GM18861 (cell line): ENCODE measurements around the gene SNAPC2.

Experiments used
- ATAC-seq: cut with Tn5 transposase; IDR thresholded peaks from one replicate; pipeline ENCODE4 v1.9.1; 2021; ENCODE audit not compliant: unreplicated experiment

SNAPC2 gene

DNA sequence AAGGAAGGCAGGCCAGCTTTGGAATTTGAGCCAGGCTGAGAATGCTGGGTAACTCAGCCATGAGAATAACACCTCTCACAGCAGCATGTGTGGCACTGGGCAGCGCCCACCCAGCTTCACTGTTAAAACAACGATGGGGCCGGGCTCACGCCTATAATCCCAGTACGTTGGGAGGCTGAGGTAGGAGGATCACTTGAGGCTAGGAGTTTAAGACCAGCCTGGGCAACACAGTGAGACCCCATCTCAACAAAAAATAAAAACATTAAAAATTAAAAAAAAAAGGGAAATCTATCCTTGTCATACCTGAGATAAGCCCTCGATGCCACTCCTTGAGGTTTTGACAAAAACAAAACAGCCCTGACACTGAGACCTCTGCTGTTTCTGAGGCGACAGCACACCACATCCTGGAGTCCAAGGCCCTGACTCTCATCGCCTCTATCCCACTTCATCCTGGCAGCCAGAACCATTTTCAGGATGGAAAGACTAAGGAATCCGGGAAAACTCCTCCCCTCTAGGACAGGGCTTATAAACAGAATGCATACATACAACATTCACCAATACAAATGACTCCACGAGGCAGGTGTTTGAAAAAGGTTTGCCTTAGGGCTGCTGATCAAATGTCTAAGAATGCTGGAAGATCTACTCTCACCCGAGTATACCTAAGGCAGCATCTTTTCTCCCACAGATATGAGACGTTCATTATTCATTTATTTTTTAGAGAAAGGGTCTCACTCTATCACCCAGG is 46.0 kb downstream of the SNAPC2 start:
- no peak for ATAC-seq

DNA sequence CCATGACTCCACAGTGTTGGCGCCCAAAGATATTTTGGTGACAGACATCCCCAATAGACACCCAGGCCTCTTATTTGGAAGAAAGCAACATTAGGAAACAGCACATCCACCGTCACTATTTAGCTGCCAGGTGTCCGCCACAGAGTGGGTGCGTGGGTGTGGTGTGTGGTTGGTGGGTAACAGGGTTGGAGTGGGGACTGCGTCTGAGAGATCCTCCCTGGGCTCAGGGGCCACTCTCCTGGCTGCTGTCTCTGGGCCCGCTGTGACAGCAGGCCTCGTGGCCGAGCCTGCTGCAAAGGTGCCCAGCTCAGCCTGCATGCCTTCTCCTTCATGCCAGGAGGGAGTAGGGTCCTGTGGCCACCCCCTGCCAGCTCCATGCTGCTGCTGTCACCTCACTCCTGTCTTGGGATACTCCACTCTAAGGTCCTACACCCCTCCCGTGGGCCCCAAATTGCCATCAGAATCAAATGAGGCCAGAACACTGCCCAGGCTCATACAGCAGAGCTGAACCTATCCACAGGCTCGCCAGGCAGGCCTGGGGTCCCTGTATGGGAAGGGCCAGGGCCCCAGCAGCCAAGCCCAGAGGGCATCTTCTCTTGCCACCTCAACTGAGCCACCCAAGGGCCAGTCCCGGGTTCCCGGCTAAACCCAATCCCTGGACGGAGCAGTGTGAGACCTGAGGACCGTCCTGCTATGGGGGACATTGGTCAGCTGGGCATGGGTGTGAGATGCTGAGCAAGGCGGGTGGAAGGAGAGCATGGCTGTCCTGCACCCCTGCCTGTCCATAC is 48.1 kb downstream of the SNAPC2 start:
- ATAC-seq = no peak

- ATAC-seq = no peak
These were observed 48.8 kb downstream of the SNAPC2 start for GRCh38 chr19:7968796-7969554.

GRCh38 chr19:7969555-7969939 is 49.4 kb downstream of the SNAPC2 start:
- ATAC-seq = no peak

DNA sequence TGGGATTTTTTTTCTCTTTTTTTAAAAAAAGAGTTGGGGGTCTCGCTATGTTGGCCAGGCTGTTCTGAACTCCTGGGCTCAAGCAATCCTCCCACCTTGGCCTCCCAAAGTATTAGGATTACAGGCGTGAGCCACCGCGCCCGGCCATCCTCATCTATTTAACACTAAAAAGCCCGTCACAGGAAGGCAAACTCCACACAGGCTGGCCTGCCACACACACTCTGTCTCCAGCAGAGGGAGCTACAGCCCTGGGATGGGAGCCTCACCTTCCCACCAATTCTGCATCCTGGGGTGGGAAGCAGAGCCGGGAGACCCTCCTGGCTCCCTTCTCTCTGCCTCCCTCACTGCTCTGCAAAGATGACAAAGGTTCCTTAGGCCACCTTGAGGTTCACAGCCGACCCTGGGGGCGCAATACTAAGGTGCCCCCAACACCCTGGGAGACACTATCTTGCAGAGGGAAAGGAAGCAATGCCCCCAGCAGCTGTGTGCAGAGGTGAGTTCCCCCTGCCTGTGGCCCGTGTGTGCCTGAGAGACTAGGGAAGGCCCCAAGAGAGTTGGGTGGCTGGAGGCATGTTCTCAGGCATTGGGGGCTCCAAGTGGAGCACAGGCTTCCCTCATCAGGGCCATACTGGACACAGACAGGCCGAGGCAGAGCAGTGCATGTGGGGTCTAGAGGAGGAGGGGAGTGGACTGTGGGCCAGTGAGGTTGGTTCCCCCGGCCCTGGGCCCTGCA is 50.7 kb downstream of the SNAPC2 start:
- ATAC-seq = no peak

DNA sequence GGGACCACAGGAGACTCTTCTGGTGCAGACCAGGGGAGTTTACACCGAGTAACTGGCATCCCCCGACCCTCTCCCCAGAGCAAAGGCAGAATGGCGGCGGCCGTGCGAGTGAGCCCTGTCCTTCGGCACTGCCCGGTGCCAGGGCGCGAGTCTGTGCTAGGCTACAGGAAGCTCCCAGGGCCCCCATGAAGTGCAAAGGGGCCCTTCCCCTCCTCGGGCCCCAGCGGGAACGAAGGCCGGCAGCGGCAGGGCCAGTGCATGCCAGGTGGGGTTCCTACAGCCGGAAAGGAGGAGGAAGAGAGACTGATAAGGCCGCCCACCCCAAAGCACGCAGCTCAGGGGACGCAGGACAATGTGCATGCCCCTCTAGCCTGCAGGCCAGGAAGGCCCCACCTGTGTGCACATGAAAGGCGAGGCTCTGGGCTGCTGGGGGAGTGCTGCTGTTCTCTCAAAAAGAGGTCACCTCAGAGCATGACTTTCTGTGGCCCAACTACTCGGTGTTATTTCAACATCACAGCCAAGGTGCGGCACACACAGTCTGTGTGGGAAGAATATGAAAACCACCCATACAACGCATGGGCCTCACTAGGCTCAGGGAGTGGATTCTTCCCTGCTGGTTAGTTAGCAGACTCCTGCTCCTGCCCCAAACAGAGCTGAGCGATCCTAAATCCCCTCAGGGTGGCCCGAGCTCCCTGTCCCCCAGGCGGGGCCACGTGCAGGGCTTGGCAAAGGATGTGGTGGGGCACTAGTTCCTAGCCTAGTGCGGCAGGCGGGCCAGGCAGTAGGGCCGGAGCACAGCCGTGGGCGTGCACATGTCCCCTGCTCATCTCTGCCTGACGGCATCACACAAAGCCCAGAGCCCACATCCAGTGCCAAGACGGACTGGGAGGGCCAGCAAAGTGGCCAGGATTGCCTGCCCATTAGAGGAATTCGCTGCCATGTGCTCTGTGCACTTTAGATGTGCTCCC is 51.7 kb downstream of the SNAPC2 start:
- ATAC-seq = no peak
